ENCODE data around the gene NYNRIN.
"Not testable (repeated sequence)": the region's sequence is repeated elsewhere in the genome, so short reads cannot be mapped to it uniquely, and the experiment has no call there.

NYNRIN gene

GRCh38 chr14:24441485-24441884 lies 42.7 kb downstream of the NYNRIN start:
- in situ Hi-C loops (cut with MboI; ENCODE audit: low sequenced_read_pairs) = loop anchor here (25.0 kb wide), 1 partner anchor 204 kb away; the partner anchor contains the start of genes GMPR2, NEDD8 and TINF2

- in situ Hi-C loops (cut with MboI; ENCODE audit: low sequenced_read_pairs) = loop anchor here (25.0 kb wide), 1 partner anchor 205 kb away; the partner anchor contains the start of genes GMPR2, NEDD8 and TINF2
These were observed 43.1 kb downstream of the NYNRIN start for GRCh38 chr14:24441904-24442239.

GRCh38 chr14:24442240-24443052 lies 43.6 kb downstream of the NYNRIN start, which contains the start of gene SDR39U1:
TSS of gene SDR39U1 (minus strand) at chr14:24442776. CDS start at chr14:24442769, 7 bp downstream.
- in situ Hi-C loops (cut with MboI; ENCODE audit: low sequenced_read_pairs) = loop anchor here (25.0 kb wide), 1 partner anchor 205 kb away; the partner anchor contains the start of genes GMPR2, NEDD8 and TINF2

- in situ Hi-C loops (cut with MboI; ENCODE audit: low sequenced_read_pairs) = loop anchor here (25.0 kb wide), 1 partner anchor 206 kb away; the partner anchor contains the start of genes GMPR2, NEDD8 and TINF2
These were observed 44.4 kb downstream of the NYNRIN start for GRCh38 chr14:24443053-24443665.

GRCh38 chr14:24450828-24451227 lies 52.0 kb downstream of the NYNRIN start:
- in situ Hi-C loops (cut with MboI; ENCODE audit: low sequenced_read_pairs) = not testable (repeated sequence)

- in situ Hi-C loops (cut with MboI; ENCODE audit: low sequenced_read_pairs) = no loop called here
These were observed 58.2 kb downstream of the NYNRIN start for GRCh38 chr14:24456980-24457379.

- in situ Hi-C loops (cut with MboI; ENCODE audit: low sequenced_read_pairs) = no loop called here
These were observed 59.9 kb downstream of the NYNRIN start for GRCh38 chr14:24458736-24459135.

- in situ Hi-C loops (cut with MboI; ENCODE audit: low sequenced_read_pairs) = no loop called here
These were observed 60.5 kb downstream of the NYNRIN start for GRCh38 chr14:24459331-24459730.

GRCh38 chr14:24461336-24461735 lies 62.5 kb downstream of the NYNRIN start:
- in situ Hi-C loops (cut with MboI; ENCODE audit: low sequenced_read_pairs) = no loop called here

- in situ Hi-C loops (cut with MboI; ENCODE audit: low sequenced_read_pairs) = no loop called here
These were observed 64.4 kb downstream of the NYNRIN start for GRCh38 chr14:24463017-24463883.

GRCh38 chr14:24463884-24464785 lies 65.3 kb downstream of the NYNRIN start:
- in situ Hi-C loops (cut with MboI; ENCODE audit: low sequenced_read_pairs) = no loop called here

GRCh38 chr14:24465368-24465767 lies 66.6 kb downstream of the NYNRIN start:
- in situ Hi-C loops (cut with MboI; ENCODE audit: low sequenced_read_pairs) = no loop called here

GRCh38 chr14:24465805-24466204 lies 67.0 kb downstream of the NYNRIN start:
- in situ Hi-C loops (cut with MboI; ENCODE audit: low sequenced_read_pairs) = no loop called here

Data from HL-60/S4 treated with phorbol 12-myristate 13-acetate at 8.2 ng/mL for 4 days and 3 days (cell line).